ENCODE results near the gene PARD6G.
A peak's percentile ranks its signal among the peaks of the same experiment; 100 is the strongest.

The PARD6G gene

DNA sequence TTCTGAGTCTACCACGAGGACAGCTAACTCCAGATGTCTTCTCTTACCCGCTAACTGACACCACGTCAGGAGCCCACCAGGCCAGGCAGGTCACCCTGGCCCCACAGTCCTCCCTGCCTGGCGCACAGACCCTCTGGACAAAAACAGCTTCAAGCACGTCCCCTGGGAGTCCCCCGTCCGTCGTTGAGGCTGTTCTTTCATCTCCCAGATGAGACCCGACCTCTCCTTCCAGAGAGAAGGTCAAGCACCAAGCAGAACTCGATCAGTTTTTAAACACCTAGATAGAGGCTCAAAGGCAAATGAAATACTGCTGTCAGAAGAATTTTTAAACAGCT is 57.8 kb downstream of the PARD6G start:
- no peak overlapping the region for H3K4me3 ChIP-seq
- H3K27ac ChIP-seq, result no peak overlapping the region
- no peaks in the 10 kb centered on the region for H3K9me3 ChIP-seq
- H3K4me1 ChIP-seq, result no peaks in the 10 kb centered on the region
- no peaks in the 10 kb centered on the region for H3K36me3 ChIP-seq
- intact Hi-C loops (cut with DNase I; ENCODE audit: low total_unique reads), result no loop called here
- DNase-seq, result no peak
- no peak for TF ChIP-seq CTCF (IDR thresholded peaks at IDR 0.05)
- no peaks in the 10 kb centered on the region for H3K27me3 ChIP-seq

GRCh38 chr18:80188643-80189530 is 58.4 kb downstream of the PARD6G start:
- no peak overlapping the region for H3K4me3 ChIP-seq
- TF ChIP-seq CTCF (IDR thresholded peaks at IDR 0.05), result no peak
- H3K27ac ChIP-seq, result no peak overlapping the region
- no peaks in the 10 kb centered on the region for H3K27me3 ChIP-seq
- no peak for DNase-seq
- H3K4me1 ChIP-seq, result no peaks in the 10 kb centered on the region
- H3K36me3 ChIP-seq, result no peaks in the 10 kb centered on the region
- intact Hi-C loops (cut with DNase I; ENCODE audit: low total_unique reads), result no loop called here
- no peaks in the 10 kb centered on the region for H3K9me3 ChIP-seq

DNA sequence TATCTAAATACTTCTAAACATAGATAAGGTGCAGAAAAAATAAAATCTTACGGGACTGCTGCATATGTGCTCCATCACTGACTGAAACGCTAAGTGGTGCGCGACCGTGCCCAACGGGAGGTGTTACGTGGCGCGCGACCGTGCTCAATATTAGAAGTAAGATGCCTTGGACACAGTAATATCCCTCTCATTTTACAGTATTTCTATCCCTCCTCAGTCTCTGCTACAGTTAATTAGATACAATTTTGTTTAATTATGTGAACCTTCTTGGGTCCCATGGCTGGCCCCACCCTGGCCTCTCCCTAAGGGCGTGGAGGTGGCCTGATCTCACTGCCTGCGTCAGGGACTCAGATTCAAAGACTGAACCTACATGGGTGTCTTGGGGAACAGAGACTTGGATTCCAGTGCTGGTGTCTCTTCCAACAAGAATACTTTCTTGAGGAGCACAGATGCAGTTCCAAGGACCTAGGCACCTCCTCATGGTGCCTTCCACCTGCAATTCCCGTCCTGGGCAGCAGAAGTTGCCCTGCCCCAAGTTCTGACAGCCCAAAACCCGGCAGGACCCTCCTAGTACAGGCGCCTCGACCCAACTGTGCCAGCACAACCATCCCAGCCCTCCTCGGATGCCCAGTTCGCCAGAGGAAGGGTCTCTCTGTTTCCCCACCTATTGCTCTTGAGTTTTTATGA is 59.2 kb downstream of the PARD6G start:
- H3K27ac ChIP-seq, result no peak overlapping the region
- no peak for TF ChIP-seq CTCF (IDR thresholded peaks at IDR 0.05)
- DNase-seq, result no peak
- no peaks in the 10 kb centered on the region for H3K36me3 ChIP-seq
- H3K4me3 ChIP-seq, result no peak overlapping the region
- intact Hi-C loops (cut with DNase I; ENCODE audit: low total_unique reads), result no loop called here
- no peaks in the 10 kb centered on the region for H3K9me3 ChIP-seq
- H3K4me1 ChIP-seq, result no peaks in the 10 kb centered on the region
- H3K27me3 ChIP-seq, result no peaks in the 10 kb centered on the region

DNA sequence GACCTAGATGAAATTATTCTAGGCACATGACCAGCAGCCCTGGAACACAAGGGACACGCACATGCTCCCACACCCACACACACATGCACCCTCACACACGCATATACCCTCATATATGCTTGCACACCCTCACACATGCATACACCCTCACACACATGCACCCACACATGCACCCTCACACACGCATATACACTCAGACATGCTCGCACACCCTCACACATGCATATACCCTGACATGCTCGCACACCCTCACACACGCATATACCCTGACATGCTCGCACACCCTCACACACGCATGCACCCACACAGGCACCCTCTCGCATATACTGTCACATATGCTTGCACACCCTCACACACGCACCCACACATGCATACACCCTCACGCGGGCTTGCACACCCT is 61.8 kb downstream of the PARD6G start:
- Histone ChIP-seq H3K27me3 (no peaks in the 10 kb centered on the region), H3K36me3 (no peaks in the 10 kb centered on the region), H3K27ac (no peak overlapping the region), H3K4me1 (no peaks in the 10 kb centered on the region), H3K4me3 (no peak overlapping the region), H3K9me3 (no peaks in the 10 kb centered on the region)
- intact Hi-C loops (cut with DNase I; ENCODE audit: low total_unique reads), result no loop called here
- peak in 1 of 2 donors; percentile 3 for DNase-seq
- TF ChIP-seq CTCF (IDR thresholded peaks at IDR 0.05), result no peak

DNA sequence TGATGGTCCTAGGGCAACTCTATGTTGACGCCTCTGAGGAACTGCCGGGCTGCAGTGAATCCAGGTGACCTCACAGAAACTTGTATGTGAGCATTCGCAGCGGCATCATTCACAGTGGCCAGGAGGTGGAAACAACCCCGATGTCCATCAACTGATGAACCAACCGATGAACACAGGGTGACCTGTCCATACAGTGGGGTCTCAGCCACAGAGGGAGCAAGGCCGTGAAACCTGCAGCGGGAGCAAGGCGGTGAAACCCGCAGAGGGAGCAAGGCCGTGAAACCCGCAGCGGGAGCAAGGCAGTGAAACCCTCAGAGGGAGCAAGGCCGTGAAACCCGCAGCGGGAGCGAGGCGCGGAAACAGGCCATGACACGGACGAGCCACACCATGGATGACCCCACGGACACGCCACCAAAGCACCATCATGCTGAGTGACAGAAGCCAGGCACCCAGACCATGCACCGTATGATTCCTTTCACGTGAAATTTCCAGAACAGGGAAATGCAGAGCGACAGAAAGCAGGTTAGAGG is 63.0 kb downstream of the PARD6G start:
- DNase-seq, result peak in 1 of 2 donors; percentile 54
- no peaks in the 10 kb centered on the region for H3K4me1 ChIP-seq
- no peaks in the 10 kb centered on the region for H3K27me3 ChIP-seq
- H3K36me3 ChIP-seq, result no peaks in the 10 kb centered on the region
- H3K9me3 ChIP-seq, result no peaks in the 10 kb centered on the region
- no peak overlapping the region for H3K4me3 ChIP-seq
- no peak for TF ChIP-seq CTCF (IDR thresholded peaks at IDR 0.05)
- intact Hi-C loops (cut with DNase I; ENCODE audit: low total_unique reads), result no loop called here
- H3K27ac ChIP-seq, result no peak overlapping the region

All from tibial artery (tissue), 4 donors.